HUDEP-2 (cell line): ENCODE results near the gene SPHKAP.
A peak's percentile ranks its signal among the peaks of the same experiment; 100 is the strongest.
"Not testable (repeated sequence)": the region's sequence is repeated elsewhere in the genome, so short reads cannot be mapped to it uniquely, and the experiment has no call there.

Experiments used
- DNase-seq, 76 experiments: peaks; one replicate each; lab custom pipeline; 2025; ENCODE audit not compliant: unreplicated experiment in 76 of 76; lab: John Stamatoyannopoulos, UW

Gene SPHKAP

GRCh38 chr2:228040995-228041394 lies 140.5 kb downstream of the SPHKAP start:
- no peak for DNase-seq

- peak in 2 of 76 experiments; percentile 4 to 5 for DNase-seq
Measured at GRCh38 chr2:228039752-228040534, 141.5 kb downstream of the SPHKAP start.

GRCh38 chr2:228038967-228039366 lies 142.5 kb downstream of the SPHKAP start:
- DNase-seq, result no peak

- DNase-seq, result no peak
Measured at GRCh38 chr2:228037915-228038314, 143.6 kb downstream of the SPHKAP start.

GRCh38 chr2:228023619-228024018 lies 157.9 kb downstream of the SPHKAP start:
- no peak for DNase-seq

GRCh38 chr2:228018311-228018710 lies 163.2 kb downstream of the SPHKAP start:
- no peak for DNase-seq

- no peak for DNase-seq
Measured at GRCh38 chr2:228017784-228018183, 163.7 kb downstream of the SPHKAP start.

GRCh38 chr2:228016402-228016801 lies 165.1 kb downstream of the SPHKAP start:
- DNase-seq, result no peak

DNA sequence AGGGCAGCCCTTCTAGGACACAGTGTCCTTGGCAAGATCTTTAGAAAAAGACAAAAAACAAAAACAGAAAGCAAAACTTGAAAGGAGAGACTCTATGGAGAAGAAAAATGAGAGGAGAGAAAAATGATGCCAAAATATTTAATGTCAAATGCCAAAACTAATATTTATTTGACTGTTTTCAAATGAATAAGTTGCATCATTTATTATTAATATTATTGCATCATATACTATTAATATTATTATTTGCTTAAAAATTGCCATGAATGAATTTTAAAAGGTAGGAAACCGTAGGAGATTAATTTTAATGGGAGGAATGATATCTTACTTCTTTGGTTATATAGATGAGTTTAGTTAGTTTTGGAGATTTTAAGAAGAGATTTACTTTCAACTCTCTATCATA lies 165.7 kb downstream of the SPHKAP start:
- no peak for DNase-seq

GRCh38 chr2:227996366-227996765 lies 185.1 kb downstream of the SPHKAP start:
- no peak for DNase-seq

- DNase-seq, result no peak
Measured at GRCh38 chr2:227990937-227991336, 190.6 kb downstream of the SPHKAP start.

DNA sequence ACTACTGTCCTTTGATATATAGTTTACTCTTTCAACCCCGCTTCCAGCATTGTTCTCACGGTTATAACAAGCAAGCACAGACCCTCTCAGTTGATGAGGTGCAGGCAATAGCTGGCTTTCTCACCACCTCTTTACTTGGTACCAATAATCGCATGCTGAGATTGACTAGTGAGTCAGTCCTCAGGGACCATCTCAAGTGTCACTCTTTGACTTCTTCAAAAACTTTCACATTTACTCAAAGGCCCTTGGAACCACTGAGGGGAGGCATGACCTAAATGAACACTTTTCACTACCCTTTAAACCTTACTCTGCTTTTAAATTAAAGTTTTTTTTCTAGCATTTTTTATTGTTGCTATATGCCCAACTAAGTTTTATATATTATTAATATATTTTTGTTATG lies 208.2 kb downstream of the SPHKAP start:
- no peak for DNase-seq

- DNase-seq, result no peak
Measured at GRCh38 chr2:227971619-227972230, 209.8 kb downstream of the SPHKAP start.

DNA sequence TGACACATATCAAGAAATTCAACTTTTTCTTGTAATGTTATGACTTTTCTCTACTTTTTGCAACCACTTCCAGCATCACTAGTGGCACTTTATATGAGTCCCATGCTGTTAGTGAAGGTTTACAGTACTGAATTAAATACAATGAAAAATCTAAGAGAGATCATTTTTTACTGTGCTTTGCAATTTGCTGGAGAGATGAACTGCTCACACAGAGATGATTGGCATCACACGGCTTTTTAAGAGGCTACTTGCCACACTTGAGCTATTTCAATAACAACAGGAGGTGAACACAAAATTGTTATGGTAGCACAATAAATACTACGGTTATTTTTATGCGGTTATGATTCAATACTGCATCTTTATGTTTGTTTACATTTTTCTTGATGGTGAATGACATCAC lies 221.2 kb downstream of the SPHKAP start:
- DNase-seq, result no peak

- DNase-seq, result no peak
Measured at GRCh38 chr2:227942965-227943364, 238.5 kb downstream of the SPHKAP start.

- DNase-seq, result no peak
Measured at GRCh38 chr2:227942021-227942420, 239.5 kb downstream of the SPHKAP start.

DNA sequence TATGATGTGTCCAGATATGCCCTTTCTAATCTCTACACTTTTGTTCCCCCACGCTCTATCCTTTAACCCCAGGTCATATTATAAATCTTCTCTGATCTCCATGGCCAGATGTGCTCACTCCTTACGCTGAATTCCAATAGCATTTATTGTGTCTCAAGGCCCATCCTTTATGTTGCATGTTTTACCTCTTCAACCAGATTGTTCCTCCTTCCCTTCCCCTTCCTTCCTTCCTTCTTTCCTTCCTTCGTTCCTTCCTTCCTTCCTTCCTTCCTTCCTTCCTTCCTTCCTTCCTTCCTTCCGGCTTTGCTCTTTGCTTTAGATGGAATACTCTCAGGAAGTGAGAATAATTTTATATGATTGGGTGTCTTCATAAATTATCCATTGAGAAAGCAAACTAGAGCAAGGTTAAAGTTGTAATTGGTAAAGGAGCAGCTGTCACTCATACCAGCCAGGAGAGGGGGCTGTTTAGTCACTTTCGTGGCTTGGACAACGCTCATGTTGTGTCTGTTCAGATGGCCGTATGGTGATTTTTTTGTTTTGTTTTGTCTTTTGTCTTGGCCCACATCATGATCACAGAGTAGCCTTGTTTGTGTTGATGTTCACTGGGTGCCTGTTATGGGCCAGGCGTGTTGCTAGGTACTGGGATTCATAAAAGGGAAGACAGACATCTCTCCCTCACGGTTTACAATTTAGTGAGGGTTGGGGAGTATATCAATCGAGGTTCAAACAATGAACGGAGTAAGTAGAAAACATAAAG lies 242.0 kb downstream of the SPHKAP start:
- peak in 15 of 76 experiments; percentile 2 to 40 (median 6) for DNase-seq

- not testable (repeated sequence) for DNase-seq
Measured at GRCh38 chr2:227936249-227936648, 245.2 kb downstream of the SPHKAP start.

- DNase-seq, result no peak
Measured at GRCh38 chr2:227933884-227934283, 247.6 kb downstream of the SPHKAP start.

GRCh38 chr2:227932403-227932802 lies 249.1 kb downstream of the SPHKAP start:
- DNase-seq, result no peak

- no peak for DNase-seq
Measured at GRCh38 chr2:227932001-227932400, 249.5 kb downstream of the SPHKAP start.
